NCI-H524 treated with DMSO at 0.1 percent for 48 hours (cell line): Measurements from ENCODE around the gene SBNO1.
"Not testable (repeated sequence)": the region's sequence is repeated elsewhere in the genome, so short reads cannot be mapped to it uniquely, and the experiment has no call there.

Experiments used
- DNase-seq: peaks from one replicate; lab custom pipeline; 2025; lab: John Stamatoyannopoulos, UW

Gene SBNO1

GRCh38 chr12:123364532-123365024 lies at the start of gene SBNO1:
Gene SBNO1, minus strand, starts transcription at chr12:123364847. Its CDS starts 14,406 bp downstream, at chr12:123350441.
- DNase-seq: peak; percentile 29

DNA sequence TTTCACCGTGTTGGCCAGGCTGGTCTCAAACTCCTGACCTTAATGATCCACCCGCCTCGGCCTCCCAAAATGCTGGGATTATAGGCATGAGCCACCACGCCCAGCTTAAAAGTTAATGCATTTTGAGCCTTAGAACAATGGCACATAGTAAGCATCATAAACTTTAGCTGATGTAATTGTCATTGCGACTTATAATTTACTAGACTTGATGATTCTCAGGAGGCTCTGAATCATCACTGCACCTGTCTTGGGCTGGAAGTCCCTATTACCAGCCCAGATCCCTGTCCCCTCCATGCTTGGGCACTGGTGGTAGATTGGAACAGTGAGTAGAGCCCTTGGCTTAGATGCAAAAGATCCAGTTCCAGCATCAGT lies 45.4 kb upstream of the SBNO1 start:
- no peak for DNase-seq

DNA sequence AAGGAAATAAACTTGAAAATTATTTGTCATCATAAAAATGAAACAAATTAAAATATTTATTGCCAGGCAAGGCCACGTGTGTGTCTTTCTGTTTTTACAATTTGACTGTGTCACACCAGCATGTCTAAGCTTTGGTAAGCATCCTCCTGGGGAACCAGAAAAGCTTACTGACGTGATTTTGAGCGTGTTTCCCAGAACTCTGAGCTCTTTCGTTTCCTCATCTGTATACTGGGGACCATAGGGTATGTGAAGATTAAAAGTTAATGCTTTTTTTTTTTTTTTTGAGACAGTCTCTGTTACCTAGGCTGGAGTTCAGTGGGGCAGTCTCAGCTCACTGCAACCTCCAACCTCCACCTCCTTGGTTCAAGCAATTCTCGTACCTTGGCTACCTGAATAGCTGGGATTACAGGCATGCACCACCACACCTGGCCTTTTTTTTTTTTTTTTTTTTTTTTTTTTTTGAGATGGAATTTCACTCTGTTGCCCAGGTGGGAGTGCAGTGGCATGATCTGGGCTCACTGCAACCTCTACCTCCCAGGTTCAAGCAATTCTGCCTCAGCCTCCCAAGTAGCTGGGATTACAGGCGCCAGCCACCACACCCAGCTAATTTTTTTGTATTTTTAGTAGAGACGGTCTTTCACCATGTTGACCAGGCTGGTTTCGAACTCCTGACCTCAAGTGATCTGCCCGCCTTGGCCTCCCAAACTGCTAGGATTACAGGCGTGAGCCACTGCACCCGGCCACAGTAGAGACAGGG lies 44.8 kb upstream of the SBNO1 start:
- not testable (repeated sequence) for DNase-seq

GRCh38 chr12:123408619-123409018 lies 44.0 kb upstream of the SBNO1 start:
- DNase-seq: not testable (repeated sequence)

- not testable (repeated sequence) for DNase-seq
Measured at GRCh38 chr12:123407934-123408333, 43.3 kb upstream of the SBNO1 start.

GRCh38 chr12:123407269-123407668 lies 42.6 kb upstream of the SBNO1 start:
- DNase-seq: not testable (repeated sequence)

- DNase-seq: no peak
Measured at GRCh38 chr12:123404581-123404980, 39.9 kb upstream of the SBNO1 start.

DNA sequence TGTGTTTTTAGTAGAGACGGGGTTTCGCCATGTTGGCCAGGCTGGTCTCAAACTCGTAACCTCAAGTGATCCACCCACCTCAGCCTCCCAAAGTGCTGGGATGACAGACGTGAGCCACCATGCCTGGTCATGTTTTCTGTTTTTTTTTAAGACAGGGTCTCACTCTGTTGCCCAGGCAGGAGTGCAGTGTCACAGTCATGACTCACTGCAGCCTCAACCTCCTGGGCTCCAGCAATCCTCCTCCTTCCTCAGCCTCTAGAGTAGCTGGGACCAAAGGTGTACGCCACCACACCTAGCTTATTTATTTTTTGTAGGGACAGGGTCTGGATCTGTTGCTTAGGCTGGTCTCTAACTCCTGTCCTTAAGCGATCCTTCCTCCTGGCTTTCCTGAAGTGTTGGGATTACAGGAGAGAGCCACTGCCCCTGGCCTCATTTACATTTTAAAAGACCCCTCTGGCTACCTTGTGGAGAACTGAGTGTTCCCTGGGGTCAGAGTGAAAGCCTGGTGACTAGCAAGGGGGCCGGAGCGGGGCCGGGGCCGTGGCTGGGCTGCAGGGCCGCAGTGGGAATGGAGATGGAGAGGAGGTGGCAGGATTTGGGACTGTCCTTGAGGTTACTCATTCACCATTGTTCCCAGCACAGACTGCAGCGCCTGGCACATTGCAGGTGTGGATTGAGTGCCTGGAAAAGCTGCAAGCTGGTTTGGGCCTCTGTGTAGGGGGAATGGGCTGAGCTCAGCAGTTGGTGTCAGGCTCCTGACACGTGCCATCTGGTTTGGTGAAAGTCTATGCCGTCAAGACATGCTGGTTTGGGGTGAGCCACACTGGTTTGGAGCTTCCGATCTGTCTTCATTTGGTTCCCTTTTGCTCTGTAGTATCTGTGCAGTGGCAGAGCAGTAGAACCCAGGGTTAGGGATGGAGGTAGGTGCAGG lies 37.4 kb upstream of the SBNO1 start:
- no peak for DNase-seq

- no peak for DNase-seq
Measured at GRCh38 chr12:123399255-123399617, 34.6 kb upstream of the SBNO1 start.

DNA sequence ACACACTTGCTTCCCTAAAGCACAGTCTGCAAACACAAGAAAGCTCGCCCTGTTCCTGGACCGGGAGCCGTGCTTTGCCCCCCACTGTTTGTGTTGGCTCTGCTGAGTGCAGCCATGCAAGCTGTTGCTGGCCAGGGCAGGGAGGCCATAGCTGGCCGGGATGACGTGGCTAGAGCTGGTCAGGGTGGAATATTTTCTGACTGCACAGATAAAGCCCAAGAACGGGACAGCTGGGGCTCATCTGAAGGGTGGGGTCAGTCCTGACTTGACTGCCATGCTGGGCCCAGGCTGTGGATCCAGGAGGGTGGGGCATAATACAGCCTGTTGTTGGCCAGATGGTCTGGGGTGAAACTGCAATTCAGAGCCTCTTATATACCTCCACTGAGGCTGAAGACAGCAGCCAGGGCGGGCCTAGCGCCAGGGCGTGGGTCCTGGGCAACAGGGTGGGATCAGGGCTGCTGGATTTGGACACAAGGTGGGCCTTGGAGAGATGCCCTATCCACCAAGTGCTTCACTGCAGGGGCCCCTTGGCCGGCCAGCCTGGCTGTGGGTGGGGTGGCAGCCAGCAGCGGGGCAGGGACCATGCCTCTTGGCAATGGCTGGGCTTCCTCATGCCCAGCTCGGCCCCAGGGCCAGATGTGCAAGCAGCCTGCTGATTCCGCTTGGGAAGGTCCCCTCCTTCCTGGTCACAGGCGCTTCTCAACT lies 34.1 kb upstream of the SBNO1 start:
- DNase-seq: peak; percentile 49

- DNase-seq: no peak
Measured at GRCh38 chr12:123398177-123398549, 33.5 kb upstream of the SBNO1 start.

GRCh38 chr12:123397400-123397799 lies 32.8 kb upstream of the SBNO1 start:
- DNase-seq: no peak

DNA sequence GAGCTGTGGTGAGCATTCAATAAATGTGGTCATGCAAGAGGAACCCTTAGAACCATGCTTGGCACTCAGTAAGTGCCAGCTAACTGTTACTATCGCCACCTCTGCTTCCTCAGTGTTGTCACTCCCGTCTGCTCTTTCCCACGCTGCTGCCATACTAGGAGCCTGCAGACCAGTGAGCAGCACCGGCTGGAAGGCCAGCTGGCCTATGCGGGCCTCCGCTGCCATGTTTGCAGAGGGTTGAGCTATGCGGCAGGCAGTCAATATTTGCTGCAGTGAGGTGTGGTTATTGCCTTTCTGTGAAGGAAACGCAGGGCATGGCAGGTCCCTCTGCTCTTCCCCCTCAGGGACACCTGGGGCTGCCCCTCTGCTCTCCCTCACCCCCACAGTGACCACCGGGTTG lies 32.3 kb upstream of the SBNO1 start:
- DNase-seq: no peak

DNA sequence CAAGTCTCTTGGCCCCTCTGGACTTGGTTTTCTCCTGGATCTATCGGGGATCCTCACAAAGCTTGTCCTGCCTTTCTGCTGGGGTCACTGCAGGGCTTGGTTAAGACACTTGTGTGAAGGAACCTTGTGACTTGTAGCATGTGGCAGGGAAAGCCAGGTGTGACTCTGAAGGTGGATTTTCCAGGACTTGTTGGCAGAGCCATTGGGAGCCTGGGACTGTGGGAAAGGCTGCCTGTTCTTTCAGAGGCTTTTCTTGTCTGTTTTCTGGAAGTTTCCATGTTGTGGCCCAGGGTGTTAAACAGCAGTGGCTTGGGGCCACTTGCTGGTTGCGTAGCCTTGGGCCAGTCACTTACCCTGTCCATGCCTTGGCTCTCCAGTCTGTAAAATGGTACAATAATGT lies 31.9 kb upstream of the SBNO1 start:
- DNase-seq: no peak

GRCh38 chr12:123395236-123395635 lies 30.6 kb upstream of the SBNO1 start:
- DNase-seq: no peak

DNA sequence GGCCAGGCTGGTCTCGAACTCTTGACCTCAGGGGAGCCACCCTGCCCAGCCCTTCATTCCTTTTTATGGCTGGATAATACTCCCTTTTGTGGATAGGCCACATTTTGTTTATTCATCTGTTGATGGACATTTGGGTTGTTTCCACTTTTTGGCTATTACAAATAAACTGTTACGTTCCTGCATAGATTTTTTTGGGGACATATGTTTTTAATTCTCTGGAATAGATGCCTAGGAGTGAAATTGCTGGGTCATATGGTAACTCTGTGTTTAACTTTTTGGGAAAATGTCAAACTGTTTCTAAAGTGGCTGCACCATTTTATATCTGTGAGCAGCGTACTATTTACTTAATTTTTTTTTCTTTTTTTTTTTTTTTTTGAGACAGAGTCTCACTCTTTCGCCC lies 29.1 kb upstream of the SBNO1 start:
- no peak for DNase-seq

DNA sequence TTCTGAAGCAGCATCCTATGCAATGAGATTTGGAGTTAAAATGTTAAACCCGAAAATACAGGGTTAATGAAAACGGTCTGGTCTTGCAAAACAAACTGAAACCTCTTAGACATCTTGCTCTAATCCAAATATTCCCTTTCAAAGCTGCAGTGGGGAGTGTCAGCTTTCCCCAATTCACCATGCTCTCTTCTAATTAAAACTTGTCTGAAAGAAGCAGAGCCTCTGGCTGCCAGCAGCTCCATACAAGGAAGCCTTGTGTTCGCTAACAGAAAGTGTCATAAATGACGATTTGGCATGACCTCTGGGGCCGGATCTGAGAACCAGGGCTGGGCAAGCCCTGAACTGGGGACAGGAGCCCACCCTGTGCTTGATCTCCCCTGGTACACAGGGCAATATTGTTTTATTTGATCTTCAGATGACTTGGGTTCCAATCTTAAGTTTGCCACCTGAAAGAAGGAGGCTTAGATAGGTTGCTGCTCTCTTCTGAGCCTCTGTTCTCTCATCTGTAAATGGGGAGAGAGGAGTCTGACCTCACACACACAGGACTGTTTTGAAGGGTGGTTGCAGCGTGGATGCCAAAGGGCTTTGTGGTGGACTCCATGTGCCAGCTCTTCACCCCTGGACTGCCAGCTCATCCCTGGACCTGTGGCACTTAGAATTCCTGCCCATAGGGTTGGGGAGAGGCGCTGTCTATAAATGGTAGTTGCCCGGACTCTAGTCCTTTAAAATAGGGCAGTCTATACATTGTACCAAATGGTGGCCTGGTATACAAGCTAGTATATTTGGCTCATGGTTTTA lies 27.1 kb upstream of the SBNO1 start:
- no peak for DNase-seq

DNA sequence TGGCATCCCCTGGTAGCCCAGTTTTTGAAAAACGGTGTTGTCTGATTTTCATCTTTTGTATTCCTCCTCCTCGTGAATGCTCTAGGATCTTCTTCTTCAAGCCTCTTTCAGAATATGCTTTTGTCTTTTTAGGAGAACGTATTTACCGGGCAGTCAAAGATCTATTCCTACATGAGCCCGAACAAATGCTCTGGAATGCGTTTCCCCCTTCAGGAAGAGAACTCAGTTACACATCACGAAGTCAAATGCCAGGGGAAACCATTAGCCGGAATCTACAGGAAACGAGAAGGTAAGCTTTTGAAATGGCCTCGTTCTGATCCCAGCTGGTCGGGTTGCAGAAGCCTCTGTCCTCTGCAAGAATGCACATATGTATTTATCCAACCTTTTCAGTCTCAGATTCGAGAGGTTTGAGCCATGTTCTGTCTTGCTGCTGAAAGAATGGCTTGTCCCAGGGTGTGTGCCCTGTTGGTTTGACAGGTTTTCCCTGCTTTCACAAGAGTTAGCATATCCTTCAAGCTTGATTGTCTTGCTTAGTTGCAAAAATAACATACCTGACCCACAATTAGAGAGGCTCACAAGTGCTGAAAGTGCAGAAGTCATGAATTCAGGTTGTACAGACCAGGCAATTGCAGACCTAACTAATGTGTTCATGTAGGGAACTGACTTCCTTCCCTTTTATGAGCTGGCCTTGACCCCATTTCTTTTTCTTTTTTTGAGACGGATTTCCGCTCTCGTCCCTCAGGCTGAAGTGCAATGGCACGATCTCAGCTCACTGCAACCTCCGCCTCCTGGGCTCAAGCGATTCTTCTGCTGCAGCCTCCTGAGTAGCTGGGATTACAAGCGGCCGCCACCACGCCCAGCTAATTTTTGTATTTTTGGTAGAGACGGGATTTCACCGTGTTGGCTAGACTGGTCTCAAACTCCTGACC lies 26.1 kb upstream of the SBNO1 start:
- no peak for DNase-seq

GRCh38 chr12:123389560-123390351 lies 25.1 kb upstream of the SBNO1 start:
- no peak for DNase-seq
